NB4 (cell line): Measurements from ENCODE around the gene TUT1.

ENCODE experiments used
- MAX ChIP-seq: IDR thresholded peaks from 2 replicates; pipeline ENCODE4 v1.6.1; 2011; ENCODE audit warnings: low read depth, low read length
- TF ChIP-seq, protein P1 (sequence below): IDR thresholded peaks from one replicate; pipeline ENCODE4 v1.5.1; 2012; ENCODE audit warnings: low read depth, low read length

DNA sequence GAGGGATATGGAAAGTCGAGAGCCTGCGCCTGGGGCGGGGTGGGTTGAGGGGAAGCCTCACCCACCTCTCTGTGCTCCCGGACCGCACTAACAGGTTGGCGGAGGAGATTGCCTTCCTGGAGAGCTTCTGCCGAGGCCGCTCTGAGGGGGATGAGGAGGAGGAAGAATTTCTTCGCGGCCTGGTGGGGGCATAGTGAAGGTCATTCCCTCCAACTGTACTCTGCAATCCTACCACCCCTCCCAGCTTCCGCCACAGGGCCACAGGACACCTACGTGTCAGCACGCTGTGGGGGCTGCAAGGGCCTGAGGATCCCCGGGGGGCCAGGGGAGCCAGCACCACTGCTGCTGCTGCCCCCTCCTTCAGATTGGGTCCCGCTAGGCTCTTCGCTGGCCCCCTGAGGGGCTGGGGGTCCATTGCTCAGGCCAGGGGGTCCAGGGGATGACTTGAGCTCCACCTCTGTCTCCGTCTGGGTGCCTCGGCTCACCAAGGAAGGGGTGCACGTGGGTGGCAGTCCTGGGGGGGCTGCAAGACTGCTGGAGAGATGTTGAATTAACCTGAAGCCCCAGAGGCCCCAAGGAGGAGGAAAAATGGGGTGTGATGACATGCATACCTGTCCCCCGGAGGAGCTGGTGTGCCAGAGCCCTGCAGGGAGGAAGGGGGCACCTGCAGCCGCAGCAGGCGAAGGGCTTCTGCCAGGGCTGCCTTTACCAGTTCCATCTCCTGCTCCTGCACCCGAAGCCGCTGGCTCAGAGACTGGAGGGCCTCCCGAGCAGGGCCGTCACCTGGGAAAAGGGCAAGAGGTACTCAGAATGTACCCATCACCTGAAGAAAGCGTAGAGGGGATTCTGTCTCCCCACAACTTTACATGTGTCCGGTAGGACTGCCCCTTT is 19.7 kb upstream of the TUT1 start:
- TF ChIP-seq, protein P1, sequence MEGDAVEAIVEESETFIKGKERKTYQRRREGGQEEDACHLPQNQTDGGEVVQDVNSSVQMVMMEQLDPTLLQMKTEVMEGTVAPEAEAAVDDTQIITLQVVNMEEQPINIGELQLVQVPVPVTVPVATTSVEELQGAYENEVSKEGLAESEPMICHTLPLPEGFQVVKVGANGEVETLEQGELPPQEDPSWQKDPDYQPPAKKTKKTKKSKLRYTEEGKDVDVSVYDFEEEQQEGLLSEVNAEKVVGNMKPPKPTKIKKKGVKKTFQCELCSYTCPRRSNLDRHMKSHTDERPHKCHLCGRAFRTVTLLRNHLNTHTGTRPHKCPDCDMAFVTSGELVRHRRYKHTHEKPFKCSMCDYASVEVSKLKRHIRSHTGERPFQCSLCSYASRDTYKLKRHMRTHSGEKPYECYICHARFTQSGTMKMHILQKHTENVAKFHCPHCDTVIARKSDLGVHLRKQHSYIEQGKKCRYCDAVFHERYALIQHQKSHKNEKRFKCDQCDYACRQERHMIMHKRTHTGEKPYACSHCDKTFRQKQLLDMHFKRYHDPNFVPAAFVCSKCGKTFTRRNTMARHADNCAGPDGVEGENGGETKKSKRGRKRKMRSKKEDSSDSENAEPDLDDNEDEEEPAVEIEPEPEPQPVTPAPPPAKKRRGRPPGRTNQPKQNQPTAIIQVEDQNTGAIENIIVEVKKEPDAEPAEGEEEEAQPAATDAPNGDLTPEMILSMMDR: no peak
- TF ChIP-seq MAX: no peak
